NCI-H748 (cell line): Measurements from ENCODE around the gene NCK2.

Experiments
- DNase-seq: peaks from one replicate; lab custom pipeline; 2025; ENCODE audit not compliant: unreplicated experiment; lab: John Stamatoyannopoulos, UW

The NCK2 gene

DNA sequence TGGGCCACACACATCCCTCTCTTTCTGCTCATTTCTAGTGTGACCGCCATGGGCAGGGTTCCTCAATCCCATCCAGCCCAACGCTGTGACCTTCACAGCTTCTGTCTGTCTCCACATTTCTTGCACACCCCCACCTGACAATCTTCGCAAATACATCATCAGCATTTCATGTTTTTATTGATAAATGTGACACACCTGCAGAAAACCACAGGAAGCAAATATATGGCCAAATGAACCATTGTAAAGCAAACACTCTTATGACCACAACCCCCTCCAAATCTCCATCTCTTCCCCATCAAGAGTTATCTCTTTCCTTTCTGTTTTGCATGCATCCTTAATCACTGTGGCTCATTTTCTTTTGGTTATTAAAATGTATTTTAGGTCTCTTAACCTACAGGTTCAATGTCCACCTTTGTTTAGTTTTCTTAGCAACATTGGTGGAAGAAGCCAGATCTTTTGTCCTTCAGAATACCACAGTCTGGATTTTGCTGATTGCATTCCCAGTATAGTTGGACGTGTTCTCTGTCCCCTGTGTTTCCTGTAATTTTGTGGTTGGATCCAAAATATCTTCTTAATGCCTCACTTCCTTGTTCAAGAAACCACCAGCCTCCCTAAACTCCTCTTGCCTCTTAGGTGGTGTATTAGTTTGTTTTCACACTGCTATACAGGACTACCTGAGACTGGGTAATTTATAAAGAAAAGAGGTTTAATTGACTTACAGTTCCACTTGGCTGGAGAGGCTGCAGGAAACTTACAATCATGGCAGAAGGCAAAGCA is 9.8 kb upstream of the NCK2 start:
- DNase-seq = peak; percentile 55

DNA sequence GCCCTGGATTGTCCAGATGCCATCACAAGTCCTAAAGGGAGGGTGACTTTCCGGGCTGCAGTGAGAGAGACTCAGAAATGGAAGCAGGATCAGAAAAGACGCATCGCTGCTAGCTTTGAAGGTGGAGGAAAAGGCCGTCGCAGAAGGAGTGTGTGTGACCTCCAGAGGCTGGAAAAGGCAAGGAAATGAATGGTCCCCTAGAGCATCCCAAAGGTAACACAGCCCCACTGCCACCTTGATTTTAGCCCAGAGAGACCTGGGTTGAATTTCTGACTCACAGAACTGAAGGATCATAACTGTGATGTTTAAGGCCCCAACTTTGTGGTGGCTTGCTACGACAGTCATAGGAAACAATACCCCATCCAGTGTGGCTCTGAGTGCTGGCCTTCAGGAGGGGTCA is 8.6 kb upstream of the NCK2 start:
- no peak for DNase-seq

DNA sequence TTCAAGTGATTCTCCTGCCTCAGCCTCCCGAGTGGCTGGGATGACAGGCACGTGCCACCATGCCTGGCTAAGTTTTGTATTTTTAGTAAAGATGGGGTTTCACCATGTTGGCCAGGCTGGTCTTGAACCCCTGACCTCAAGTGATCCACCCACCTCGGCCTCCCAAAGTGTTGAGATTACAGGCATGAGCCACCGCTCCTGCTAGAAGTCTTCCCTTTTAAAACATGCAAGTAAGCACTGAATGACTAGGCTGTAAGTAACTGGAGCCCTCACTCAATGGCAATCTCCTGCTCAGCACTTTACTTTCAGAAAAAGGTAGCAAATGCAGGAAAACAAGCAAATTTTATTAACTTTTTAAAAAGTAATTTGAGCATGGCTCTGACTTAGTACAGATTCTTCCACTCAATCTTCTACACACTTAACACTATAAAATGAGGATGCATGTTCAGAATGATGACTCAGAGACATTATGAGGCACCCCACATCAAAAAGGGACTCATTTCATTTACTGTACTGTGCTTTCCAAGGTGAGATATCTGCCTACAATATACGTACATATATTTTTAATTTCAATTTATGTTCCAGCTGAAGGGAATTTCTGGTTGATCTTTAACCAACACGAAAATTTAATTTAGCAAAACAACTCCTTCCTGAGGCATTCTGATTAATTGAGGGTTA is 6.6 kb upstream of the NCK2 start:
- no peak for DNase-seq

DNA sequence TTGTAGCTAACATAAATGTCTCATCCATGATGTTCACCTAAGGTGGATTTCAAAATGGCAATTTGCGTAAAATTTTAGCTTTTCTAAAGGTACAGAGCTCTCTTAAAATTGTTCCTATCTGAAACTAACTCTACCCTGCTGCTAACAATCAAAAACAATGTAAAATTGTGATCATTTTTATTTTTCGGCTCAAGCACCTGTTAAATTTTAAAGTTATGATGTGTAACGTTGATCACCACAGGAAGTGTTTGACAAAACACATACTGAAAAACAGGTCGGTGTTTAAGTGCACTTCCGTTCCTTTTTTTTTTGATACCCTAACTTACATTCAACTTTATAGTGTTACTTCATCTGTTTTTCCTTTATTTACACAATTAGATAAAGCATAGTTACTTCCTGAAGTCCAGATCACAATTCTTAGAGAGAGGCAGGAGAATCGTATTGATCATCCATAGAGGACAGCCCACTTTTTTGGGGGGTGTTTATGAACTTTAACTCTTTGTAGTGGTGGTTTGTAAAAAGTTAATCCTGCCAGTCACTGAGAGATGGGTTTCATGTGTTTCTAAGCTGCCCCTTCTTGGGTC is 6.0 kb upstream of the NCK2 start:
- DNase-seq = no peak

DNA sequence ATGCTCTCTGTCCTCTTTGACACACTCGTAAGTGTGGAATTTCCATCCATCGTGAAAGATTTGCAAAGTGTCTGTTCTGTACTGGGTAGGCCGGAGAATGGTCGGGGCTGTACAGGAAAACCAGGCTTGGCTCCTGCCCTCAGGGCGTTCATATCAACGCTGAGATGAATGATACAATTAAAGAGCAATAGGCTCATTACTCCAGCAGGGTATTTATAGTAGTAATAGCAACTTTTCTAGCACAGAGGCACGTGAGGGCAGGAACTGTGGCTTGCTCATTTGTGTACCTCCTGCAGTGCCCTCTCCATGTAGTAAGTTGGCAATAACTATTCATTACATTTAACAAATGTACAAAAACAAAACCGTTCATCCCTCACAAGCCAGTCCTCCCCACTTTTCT is 5.3 kb upstream of the NCK2 start:
- DNase-seq = no peak

DNA sequence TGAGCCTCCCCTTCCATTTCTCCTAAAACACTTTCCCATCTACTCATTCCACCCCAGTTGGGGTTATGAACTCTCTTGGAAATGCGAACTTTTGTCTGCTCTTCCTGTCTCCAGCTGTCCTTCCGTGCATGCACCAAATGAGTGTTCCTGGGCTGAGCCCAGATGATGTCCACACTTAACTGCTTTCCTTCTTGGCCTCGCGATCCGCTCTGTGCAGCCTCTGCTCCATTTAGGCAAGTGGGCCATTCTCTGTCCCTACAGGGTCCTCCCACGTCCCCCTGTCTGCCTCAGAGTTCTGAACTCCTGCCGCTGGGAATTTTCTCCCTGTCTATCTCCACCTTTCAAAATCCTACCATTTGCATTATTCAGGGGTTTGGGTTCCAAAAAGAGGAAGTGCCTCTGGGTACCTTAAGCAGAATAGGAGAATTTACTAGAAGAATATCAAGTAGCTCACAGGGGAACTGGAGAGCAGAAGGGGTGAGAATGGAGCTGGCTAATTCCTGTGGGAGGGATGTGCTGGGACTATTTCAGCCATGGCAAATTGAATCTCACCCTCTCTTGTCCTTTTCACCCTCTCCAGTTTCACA is 4.7 kb upstream of the NCK2 start:
- DNase-seq = no peak

DNA sequence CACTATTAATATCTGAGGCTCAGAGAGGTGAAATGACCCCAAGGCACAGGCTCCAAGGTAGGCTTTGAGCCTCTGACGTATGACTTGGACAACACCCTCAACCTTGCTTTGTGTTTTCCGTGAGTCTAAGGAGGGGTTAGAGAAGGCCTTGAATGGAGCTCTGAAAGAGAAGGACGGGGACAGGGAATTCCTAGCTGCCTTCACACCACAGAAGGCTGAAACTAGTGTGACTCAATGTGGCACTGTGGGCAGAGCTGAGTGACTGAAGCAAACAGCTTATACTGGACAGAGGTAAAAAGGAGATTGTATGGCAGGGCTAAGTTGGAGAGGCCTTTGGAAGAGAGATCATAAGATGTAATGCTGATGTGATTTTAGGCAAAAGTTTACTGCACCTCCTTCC is 3.5 kb upstream of the NCK2 start:
- no peak for DNase-seq

DNA sequence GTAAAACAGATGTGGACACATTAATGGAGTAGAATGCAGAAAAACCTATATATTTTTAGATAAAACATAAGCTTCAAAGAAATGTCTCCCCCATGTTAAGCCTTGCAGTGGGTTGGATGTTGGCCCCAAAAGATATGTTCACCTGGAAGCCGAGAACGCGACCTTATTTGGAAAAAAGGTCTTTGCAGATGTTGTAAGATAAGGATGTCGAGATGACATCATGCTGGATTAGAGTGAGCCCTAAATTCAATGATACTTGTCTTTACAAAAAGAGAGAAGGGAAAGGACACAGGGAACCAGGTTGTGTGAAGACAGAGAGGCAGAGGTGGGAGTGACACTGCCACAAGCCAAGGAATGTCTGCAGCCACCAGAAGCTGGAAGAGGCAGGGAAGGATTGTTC is 3.1 kb upstream of the NCK2 start:
- DNase-seq = no peak

DNA sequence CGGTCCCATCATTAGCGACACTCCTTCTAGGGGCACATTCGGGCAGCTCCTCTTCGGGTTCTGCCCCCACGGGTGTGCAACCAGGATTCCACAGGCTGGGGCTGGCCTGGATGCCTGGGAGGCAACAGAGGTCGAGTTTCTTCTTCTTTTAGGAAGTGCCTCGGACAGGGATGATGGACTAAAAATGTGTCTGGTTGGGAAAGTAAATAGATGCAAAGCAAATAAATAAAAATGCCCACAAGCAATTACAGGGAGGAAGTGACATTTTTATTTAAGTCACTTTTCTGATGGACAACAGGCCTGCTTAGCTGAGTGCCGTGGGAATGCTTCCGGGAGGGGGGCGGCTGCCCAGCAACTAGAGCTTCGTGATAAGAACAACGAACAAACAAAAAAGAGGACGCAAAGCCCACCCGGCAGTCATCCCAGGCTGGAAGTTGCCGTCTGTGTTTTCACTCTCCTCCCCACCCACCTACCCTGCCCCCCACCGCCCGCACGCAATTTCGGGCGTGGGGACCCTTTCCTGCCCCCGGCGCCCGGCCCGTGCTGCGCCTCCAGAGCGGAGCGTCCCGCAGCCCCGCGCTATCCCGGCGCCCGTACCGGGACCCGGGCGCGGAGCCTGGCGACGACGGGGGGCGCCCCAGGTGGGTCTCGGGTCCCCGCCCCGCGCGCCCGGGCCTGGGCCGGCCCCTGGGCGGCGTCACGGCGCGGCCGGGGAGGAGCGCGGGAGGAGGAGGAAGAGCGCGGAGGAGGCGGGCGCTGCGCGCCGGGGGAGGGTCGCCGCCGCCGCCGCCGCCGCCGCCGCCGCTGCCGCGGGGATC is 412 bp upstream of the NCK2 start:
- DNase-seq = peak; percentile 64

DNA sequence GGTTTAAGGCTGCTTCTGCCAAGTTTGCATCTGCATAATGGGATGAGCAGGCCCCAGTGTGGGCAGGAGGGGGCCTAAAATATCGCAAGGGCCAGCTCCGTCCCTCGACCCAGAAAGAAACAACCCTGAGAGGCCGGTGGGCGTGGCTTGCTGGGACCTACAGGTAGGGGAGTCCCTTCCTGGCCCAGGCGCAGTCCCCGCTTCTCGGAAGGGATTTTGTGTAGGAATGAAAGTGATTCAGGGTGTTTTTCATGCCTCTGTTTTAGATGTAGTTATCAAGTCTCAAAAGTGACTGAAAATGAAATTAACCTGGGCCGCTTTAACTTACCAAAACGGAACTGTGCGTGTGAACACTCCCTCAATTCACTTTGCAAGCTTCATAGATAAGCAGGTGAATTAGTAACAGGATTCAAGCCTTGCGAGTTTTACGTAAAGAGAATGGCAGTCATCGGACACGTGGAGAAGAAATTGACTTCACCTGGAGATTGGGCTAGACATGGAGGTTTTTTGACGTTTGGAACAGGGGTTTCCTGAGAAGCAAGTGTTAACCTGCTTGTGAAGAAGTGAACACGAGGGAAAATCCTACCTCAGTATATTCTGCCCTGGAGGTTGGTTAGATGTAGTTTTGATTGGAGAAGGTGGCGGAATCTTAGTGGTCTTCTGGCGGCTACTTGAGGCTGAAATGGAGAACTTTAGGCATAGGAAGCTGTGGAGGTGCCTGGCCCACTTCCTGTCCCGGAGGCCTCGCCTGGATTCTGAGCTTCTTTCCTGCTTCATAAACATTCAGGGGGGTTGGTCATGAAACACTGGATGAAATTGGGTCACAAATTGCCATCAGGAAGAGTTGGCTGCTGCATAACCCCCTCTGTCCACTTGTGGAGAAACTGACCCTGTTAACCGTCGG is 1.7 kb downstream of the NCK2 start:
- DNase-seq = peak; percentile 24

DNA sequence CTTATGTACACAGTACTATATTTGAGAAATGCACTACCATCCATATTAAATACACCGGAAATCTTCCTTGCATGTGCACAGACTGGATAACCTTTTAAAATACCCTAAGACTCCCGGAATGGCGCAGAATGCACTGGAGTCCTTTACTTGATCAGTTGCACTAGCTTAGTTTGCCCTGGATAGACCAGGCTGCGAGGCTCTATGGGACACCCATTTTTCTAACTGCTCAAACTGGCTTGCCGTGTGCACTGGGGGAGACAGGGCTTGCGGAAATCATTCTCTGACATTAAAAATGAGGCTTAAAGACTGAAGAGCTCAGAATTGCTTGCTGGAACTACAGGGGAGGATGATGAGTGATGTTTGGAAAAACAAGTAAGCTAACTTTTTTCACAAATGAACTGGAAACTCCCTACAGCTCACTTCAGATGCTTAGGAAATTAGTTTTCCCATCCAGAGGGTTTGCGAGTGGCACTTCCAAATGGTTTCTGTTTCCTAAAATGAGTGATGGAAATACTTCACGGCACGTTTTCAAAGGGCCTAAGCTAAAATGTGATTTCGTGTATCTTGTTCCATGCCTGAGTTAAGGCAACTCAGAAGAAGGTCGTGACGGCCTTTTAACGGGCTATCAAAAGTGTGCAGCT is 2.7 kb downstream of the NCK2 start:
- no peak for DNase-seq

DNA sequence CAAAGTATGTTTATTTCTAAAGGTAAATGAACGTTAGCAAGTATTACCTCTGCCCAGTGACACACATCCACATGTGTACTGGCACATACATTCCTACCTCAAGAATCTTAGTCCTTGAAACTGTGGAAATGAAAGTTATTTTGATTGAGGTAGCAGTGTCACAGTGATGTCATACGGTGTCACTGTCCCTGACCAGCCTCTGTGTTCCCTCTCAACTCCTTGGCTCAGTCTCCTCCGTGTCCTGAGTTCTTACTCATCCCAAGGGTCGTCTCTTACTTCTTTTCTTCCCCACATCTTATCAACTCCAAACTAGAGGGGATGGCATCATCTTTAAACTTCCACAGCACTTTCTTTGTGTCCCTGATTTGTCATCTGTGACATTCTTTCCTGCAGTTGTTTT is 3.3 kb downstream of the NCK2 start:
- no peak for DNase-seq

DNA sequence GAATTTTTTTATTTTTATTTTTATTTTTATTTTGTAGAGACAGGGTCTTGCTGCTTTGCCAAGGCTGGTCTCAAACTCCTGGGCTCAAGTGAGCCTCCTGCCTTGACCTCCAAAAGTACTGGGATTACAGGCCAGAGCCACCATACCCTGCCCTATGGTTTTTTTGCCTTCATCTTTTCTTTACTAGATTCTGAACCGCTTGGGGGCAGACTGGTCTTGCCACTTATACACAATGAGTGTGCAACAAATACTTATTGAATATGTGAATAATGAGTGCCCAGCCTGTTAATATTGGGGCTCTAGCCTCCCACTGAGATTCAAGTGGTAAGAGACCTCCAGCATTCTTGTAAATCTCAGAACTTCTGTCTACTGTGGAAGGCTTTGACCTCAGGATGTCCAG is 3.9 kb downstream of the NCK2 start:
- no peak for DNase-seq

DNA sequence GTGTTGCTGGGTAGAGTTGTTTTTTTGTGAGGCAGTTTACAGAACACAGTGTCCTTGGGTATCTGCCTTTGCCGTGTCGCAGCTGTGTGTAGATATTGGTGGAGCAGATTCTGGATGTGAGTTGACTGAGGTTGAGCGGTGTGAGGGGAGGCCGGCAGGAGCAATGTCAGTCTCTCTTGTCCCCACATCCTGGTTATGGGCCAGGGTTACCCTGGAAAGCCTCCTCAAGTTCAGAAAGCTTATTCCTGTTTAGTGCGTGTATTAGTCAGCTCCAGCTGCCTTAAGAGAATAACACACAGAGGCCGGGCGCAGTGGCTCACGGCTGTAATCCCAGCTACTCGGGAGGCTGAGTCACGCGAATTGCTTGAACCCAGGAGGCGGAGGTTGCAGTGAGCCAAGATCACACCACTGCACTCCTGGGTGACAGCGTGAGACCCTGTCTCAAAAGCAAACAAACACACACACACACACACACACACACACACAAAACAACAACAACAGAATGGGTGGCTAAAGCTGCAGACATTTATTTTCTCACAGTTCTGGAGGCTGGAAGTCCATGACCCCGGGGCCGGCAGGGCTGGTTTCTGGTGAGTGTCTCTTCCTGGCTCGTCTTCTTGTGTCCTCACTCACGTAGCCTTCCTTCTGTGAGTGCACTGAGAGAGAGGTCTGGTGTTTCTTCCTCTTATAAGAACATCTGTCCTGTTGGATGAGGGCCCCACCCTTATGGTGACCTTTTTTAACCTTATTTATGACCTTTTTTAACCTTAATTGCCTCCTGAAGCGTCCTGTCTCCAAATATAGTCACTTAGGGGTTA is 5.1 kb downstream of the NCK2 start:
- DNase-seq = no peak

DNA sequence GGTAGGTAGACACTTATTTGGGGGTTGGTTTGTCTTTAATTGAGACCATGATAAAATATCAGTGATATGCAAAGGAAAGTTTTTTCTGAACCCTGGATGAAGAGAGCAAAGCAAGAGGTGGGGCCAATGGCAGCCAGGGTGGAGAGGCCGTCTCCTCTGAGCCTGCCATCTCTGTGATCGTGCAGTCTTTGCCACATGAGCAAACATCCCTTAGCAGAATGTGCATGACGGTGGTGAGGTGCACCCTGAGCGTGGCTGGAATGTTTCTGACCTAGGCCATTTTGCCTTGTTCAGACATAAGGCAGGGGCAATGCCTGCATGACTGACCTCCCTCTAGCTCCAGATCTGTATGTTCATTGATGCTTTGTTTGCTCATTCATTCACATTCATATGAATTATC is 6.0 kb downstream of the NCK2 start:
- DNase-seq = no peak

DNA sequence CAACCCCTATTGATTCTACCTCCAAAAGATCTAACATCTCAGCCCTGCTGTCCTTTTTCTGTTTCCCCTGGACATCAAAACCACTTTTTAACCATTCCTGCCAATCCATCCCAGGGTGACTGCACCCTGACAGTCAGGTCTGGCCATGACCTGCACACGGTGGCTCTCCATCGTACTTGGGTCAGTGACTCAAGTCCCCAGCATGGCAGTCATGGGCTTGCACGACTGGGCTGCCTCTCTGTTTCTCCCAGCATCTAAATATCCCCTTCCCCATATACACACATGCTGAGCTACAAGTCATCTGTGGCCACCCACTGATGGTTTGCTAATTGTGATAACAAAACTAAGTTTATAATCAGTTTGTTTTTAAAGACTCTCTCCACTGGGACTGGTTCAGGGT is 6.6 kb downstream of the NCK2 start:
- no peak for DNase-seq

DNA sequence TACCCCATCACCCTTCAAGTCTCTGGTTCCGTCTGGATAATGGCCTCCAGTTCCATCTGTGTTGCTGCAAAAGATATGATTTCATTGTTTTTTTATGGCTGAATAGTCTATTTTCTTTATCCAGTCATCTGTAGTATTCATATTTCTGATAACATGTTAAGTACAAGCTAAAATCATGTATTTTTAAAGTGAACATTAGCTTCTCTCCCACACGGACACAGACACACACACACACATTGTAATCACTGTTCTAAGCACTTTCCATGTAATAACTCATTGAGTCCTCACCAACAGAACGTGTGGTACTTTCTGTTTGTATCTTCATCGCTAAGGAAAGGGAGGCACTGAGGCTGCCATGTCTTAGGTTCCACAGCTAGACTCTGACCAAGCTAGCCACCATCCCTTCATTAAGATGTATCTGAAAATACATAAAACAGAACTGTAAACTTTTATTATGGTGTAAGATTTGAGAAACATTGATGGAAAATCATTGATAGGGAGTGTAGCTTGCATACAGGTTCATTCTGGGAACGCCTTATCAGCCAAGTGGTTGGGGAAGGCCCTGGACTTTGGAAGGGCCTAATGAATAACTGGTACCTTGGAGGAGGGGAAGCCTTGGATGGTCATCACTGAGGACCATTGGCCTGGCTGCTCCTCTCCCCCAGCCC is 8.1 kb downstream of the NCK2 start:
- DNase-seq = no peak

DNA sequence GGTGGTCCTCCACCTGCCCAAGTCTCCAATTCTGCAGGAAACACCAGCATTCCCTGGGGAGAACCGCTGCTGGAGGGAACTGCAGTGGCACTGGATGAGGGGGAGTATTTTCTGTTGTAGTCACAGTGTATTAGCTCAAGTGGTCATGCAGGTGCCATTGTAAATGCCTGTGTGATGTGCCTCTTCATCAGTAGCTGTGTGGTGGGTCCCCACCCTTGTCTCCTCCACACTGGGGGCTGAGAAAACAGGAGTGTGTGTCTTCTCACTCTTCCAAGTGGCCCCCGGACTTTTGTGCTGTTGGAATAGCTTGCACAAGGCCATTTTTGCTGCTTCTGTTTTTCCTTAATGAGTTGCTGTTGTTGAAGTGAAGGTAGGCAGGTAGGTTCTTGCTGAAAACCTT is 8.7 kb downstream of the NCK2 start:
- DNase-seq = no peak
